Measurements from ENCODE around the gene ACKR4. TPM values are rescaled to one million over a fixed set of nuclear protein-coding genes. Genes with fewer than 3 reads are reported as not detected.

Gene ACKR4
- 1 to 10 TPM; 1.3 to 1.7 TPM for total RNA-seq

GRCh38 chr3:132596816-132597433 is at the start of gene ACKR4:
TSS of gene ACKR4 (plus strand) at chr3:132597270. CDS start at chr3:132600398, 3,128 bp downstream.

Other genes starting within 250 kb of the ACKR4 start
- gene DNAJC13, start 179.8 kb upstream of the ACKR4 start, total RNA-seq = 100 to 1,000 TPM in 1 of 2 donors, 10 to 100 TPM in 1; 96.9 to 126 TPM
- gene ACAD11, start 62.5 kb downstream of the ACKR4 start, total RNA-seq = 10 to 100 TPM; 24.0 to 31.3 TPM
- 10 to 100 TPM; 25.1 to 30.6 TPM for gene UBA5, start 63.1 kb downstream of the ACKR4 start, total RNA-seq
- 10 to 100 TPM; 26.0 to 44.7 TPM for gene NPHP3, start 125.1 kb downstream of the ACKR4 start, total RNA-seq